Body of pancreas (tissue), 4 donors: ENCODE data around the gene NLGN1. TPM values are rescaled to one million over a fixed set of nuclear protein-coding genes. Genes with fewer than 3 reads are reported as not detected.

Source experiments
- ATAC-seq: fragments of 150-250 bp; one replicate; pipeline ENCODE4 v1.9.1; 2016
- DNase-seq, 4 donors: peaks; one replicate each; pipeline ENCODE4 v3.0.0-alpha.2; 2019
- H3K27ac ChIP-seq, 4 donors: fragments of 200-600 bp; sonication (generic); 1 replicate in 3 of 4; 2 replicates in 1 of 4; pipeline versions ENCODE4 v1.5.1 to v1.6.1; 2016 to 2019; ENCODE audit warnings: mild to moderate bottlenecking in 1 of 4, mixed read lengths in 1 of 4, moderate library complexity in 1 of 4
- H3K27me3 ChIP-seq, 2 donors: fragments of 200-600 bp; sonication (generic); one replicate each; pipeline ENCODE4 v1.6.0; 2016; ENCODE audit warnings: mild to moderate bottlenecking in 1 of 2
- H3K36me3 ChIP-seq, 2 donors: fragments of 200-600 bp; sonication (generic); replicated peaks in 1 of 2; 2 replicates each; pipeline ENCODE4 v1.5.1; 2016; ENCODE audit warnings: low read depth in 2 of 2; ENCODE audit not compliant: insufficient read depth in 1 of 2
- H3K4me1 ChIP-seq: fragments of 200-600 bp; sonication (generic); one replicate; pipeline ENCODE4 v1.6.0; 2016
- H3K4me3 ChIP-seq, 2 donors: fragments of 200-600 bp; sonication (generic); 1 replicate in 1 of 2; 2 replicates in 1 of 2; pipeline ENCODE4 v1.5.1; 2016 to 2019
- H3K9me3 ChIP-seq, 3 donors: fragments of 200-600 bp; sonication (generic); 1 replicate in 2 of 3; 2 replicates in 1 of 3; pipeline ENCODE4 v1.5.1; 2016
- POLR2A ChIP-seq, 3 donors: fragments of 450-650 bp; IDR thresholded peaks; one replicate each; pipeline ENCODE4 v1.6.1; 2016; ENCODE audit warnings: antibody characterized with exemption in 3 of 3, mild to moderate bottlenecking in 2 of 3
- WGBS, 2 donors: methylation state at CpG; one replicate each; pipeline ENCODE4 v1.1.5; 2017; 5-methylcytosine and 5-hydroxymethylcytosine counted together
- intact Hi-C: fragments of 100-400 bp; cut with DNase I; formaldehyde crosslinking; loops from one replicate; pipeline ENCODE4 v1.15.1; 2023
- total RNA-seq, 2 donors: library from RNA; depleted of rRNA; stranded (reverse); fragments of >200 nt; gene quantifications; one replicate each; pipeline ENCODE4 v1.1.0, GENCODE V29; 2016
- TF ChIP-seq, protein P1 (sequence below), 7 experiments: fragments of 450-650 bp in 4 of 7; fragments of 200-600 bp in 3 of 7; sonication (generic) in 3 of 7; IDR thresholded peaks; one replicate each; pipeline ENCODE4 v1.5.1; 2016 to 2019; ENCODE audit warnings: antibody characterized with exemption in 7 of 7

Gene NLGN1
- total RNA-seq, 2 donors from 2014 or later = 0.52 to 1.3 TPM

DNA sequence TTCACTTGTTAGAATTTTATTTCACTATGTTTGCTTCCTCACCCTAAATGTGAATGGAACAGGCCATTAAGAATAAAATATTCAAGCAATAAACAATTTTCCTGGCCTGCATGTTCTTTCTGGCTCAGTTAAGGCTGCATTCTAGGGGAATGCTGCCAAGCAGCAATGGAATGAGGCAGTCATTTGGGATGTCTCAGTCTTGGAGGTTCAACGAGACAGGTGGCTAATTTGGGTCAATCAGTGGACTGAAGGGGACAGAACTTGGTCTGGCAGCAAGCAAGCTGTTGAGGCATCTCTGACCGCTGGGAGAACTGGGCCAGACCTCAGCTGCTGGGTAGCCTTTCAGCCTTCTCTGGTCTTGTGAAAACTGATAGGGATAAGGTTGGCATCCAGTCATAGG, 241.6 kb downstream of the NLGN1 start:
- H3K4me3 ChIP-seq = no peak overlapping the region

DNA sequence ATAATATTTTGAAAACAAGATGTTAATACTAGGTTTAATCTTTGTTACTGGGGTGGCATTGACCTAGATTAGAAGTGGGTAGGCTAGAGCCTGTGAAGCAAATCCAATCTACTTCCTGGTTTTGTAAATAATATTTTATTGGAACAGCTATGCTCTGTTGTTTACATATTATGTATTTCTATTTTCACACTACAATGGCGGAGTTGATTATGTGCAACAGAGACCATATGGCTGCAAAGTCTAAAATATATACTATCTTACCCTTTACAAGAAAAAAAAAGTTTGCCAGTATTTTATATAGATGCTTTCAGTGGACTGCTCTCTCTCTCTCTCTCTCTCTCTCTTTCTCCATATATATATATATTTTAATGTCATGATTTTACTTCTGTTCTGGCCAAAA, 244.2 kb downstream of the NLGN1 start:
- Histone ChIP-seq H3K9me3 (no peaks in the 10 kb centered on the region), H3K4me3 (no peak overlapping the region), H3K36me3 (no peaks in the 10 kb centered on the region), H3K4me1 (no peaks in the 10 kb centered on the region), H3K27ac (no peak overlapping the region), H3K27me3 (no peaks in the 10 kb centered on the region)
- 56 to 84% methylated on average over 1 of the region's 1 CpG for WGBS, 2 donors
- no peak for ATAC-seq
- TF ChIP-seq, protein P1, sequence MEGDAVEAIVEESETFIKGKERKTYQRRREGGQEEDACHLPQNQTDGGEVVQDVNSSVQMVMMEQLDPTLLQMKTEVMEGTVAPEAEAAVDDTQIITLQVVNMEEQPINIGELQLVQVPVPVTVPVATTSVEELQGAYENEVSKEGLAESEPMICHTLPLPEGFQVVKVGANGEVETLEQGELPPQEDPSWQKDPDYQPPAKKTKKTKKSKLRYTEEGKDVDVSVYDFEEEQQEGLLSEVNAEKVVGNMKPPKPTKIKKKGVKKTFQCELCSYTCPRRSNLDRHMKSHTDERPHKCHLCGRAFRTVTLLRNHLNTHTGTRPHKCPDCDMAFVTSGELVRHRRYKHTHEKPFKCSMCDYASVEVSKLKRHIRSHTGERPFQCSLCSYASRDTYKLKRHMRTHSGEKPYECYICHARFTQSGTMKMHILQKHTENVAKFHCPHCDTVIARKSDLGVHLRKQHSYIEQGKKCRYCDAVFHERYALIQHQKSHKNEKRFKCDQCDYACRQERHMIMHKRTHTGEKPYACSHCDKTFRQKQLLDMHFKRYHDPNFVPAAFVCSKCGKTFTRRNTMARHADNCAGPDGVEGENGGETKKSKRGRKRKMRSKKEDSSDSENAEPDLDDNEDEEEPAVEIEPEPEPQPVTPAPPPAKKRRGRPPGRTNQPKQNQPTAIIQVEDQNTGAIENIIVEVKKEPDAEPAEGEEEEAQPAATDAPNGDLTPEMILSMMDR (IDR thresholded peaks at IDR 0.05) = no peak
- no peak for TF ChIP-seq POLR2A (IDR thresholded peaks at IDR 0.05)
- no peak for DNase-seq
- intact Hi-C loops = no loop called here

More for the DNA sequence above, 241.6 kb downstream of the NLGN1 start:
- Histone ChIP-seq H3K27me3 (no peaks in the 10 kb centered on the region), H3K9me3 (no peaks in the 10 kb centered on the region), H3K4me1 (no peaks in the 10 kb centered on the region), H3K27ac (no peak overlapping the region), H3K36me3 (no peaks in the 10 kb centered on the region)
- WGBS, 2 donors = 71 to 77% methylated on average over 2 of the region's 2 CpGs
- no peak for TF ChIP-seq POLR2A (IDR thresholded peaks at IDR 0.05)
- TF ChIP-seq, protein P1 (IDR thresholded peaks at IDR 0.05) = no peak
- DNase-seq (no peak), ATAC-seq (no peak)
- intact Hi-C loops = no loop called here

DNA sequence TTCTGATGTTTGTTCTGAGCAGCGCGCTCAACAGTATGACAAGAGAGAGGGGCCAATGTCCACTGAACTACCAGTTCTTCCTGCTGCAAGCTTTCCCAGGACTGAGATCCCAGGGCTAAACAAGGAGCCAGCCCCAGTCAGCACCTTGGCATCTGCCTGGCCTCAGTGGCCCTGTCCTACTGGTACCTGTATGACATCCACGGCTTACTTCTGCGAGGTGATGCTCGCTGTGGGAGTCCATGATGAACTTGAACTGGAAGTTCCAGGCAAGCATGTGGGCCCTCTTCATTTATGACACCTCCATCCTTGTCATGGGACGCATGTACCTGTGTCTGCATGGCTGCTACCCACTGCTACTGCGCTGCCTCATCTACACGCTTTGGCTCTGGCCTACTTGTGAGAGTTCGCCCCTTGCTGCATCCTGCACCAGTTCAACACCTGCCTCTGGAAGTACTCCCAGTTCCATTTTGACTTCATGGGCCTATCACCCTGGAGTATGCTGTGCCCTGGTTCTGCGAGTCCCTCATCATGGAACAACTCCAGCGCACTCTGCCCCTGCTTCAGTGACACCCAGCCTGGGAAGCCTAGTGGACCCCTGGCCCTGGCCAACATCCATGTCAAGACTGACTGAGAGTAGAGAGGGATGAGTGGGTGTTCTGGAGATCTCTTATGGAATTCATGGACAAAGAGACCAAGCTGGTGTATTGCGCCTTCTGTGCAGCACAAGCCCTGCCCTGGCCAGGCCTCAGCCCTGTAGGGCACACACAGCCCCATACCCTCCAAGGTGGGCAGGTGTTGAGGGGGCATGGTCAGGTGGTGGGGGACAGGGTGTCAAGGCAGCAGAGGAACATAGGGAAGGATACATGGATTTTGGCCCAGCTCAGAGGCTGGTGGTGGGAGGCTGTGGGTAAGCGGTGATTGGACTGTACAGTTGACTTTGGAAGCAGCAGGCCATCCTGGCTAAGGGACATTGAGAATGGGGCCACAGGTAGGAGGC, 246.8 kb downstream of the NLGN1 start:
- Histone ChIP-seq H3K27me3 (no peaks in the 10 kb centered on the region), H3K4me1 (no peaks in the 10 kb centered on the region), H3K4me3 (no peak overlapping the region), H3K27ac (no peak overlapping the region), H3K36me3 (no peaks in the 10 kb centered on the region), H3K9me3 (no peaks in the 10 kb centered on the region)
- intact Hi-C loops = no loop called here
- DNase-seq (no peak), ATAC-seq (no peak)
- TF ChIP-seq, protein P1 (IDR thresholded peaks at IDR 0.05) = no peak
- TF ChIP-seq POLR2A (IDR thresholded peaks at IDR 0.05) = no peak
- 94 to 97% methylated on average over 11 to 13 of the region's 13 CpGs for WGBS, 2 donors

DNA sequence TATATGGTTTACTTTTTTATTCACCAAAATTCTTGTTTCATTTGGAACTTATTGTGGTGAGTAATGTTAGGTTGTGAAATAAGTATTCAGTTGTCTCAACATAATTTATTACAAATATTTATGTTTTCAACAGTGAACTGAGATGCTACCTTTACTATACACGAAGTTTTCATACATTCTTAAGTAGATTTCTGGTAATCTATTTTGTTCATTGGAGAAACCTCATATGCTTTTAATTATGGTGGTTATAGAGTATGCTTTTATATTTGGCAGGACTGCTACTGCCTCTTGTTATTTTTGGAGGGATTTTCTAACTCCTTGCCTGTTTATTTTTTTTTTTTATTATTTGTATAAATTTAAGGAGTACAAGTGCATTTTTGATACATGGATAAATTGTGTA, 253.1 kb downstream of the NLGN1 start:
- TF ChIP-seq, protein P1 (IDR thresholded peaks at IDR 0.05) = no peak
- no peak for TF ChIP-seq POLR2A (IDR thresholded peaks at IDR 0.05)
- Histone ChIP-seq H3K36me3 (no peaks in the 10 kb centered on the region), H3K4me1 (no peaks in the 10 kb centered on the region), H3K27me3 (no peaks in the 10 kb centered on the region), H3K9me3 (no peaks in the 10 kb centered on the region), H3K27ac (no peak overlapping the region), H3K4me3 (no peak overlapping the region)
- intact Hi-C loops = no loop called here
- ATAC-seq (no peak), DNase-seq (no peak)
- WGBS, 2 donors = 39 to 61% methylated on average over 1 of the region's 1 CpG
